VCaP (cell line): ENCODE data around the gene RHBDD1.

Source experiments
- H3K27ac ChIP-seq: fragments of 450-650 bp; 2 replicates; pipeline ENCODE4 v1.5.1; 2017
- TF ChIP-seq, protein P1 (sequence below): fragments of 450-650 bp; conservative IDR thresholded peaks from 2 replicates; pipeline ENCODE4 v1.5.1; 2017; ENCODE audit warnings: mild to moderate bottlenecking, moderate library complexity

Gene RHBDD1

GRCh38 chr2:226829721-226830631 lies 5.9 kb upstream of the RHBDD1 start:
- no peak overlapping the region for H3K27ac ChIP-seq
- TF ChIP-seq, protein P1, sequence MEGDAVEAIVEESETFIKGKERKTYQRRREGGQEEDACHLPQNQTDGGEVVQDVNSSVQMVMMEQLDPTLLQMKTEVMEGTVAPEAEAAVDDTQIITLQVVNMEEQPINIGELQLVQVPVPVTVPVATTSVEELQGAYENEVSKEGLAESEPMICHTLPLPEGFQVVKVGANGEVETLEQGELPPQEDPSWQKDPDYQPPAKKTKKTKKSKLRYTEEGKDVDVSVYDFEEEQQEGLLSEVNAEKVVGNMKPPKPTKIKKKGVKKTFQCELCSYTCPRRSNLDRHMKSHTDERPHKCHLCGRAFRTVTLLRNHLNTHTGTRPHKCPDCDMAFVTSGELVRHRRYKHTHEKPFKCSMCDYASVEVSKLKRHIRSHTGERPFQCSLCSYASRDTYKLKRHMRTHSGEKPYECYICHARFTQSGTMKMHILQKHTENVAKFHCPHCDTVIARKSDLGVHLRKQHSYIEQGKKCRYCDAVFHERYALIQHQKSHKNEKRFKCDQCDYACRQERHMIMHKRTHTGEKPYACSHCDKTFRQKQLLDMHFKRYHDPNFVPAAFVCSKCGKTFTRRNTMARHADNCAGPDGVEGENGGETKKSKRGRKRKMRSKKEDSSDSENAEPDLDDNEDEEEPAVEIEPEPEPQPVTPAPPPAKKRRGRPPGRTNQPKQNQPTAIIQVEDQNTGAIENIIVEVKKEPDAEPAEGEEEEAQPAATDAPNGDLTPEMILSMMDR, result no peak

DNA sequence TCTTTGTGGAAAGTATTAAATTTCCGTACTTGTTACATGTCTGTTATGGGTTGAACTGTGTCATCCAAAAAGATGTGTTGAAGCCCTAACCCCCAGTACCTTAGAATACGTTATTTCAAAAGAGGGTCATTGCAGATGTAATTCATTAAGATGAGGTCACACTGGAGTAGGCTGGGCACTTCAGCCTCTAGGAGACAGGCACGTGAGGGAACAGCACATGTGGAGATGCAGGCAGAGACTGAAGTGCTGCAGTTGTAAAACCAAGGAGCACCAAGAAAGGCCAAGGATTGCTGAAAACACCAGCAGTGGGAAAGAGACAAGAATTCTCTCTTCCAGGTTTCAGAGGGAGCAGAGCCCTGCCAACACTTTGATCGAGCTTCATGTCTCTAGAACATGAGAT lies 4.6 kb upstream of the RHBDD1 start:
- no peak overlapping the region for H3K27ac ChIP-seq
- TF ChIP-seq, protein P1, result no peak

DNA sequence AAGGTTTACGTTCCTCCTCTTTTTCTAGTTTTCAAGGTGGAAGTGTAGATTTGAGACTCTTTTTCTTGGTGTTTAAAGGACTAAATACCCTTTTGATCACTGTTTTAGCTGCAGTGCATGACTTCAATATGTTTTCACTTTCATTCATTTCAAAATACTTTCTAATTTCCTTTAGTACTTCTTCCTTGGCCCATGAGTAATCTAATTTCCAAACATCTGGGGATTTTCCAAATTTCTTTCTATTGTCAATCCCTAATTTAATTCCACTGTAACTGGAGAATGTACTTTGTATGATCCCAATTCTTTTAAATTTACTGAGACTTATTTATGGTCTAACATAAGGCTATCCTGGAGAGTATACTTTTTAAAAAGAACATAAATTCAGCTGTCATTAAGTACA lies 3.8 kb upstream of the RHBDD1 start:
- TF ChIP-seq, protein P1, result no peak
- H3K27ac ChIP-seq, result no peak overlapping the region

DNA sequence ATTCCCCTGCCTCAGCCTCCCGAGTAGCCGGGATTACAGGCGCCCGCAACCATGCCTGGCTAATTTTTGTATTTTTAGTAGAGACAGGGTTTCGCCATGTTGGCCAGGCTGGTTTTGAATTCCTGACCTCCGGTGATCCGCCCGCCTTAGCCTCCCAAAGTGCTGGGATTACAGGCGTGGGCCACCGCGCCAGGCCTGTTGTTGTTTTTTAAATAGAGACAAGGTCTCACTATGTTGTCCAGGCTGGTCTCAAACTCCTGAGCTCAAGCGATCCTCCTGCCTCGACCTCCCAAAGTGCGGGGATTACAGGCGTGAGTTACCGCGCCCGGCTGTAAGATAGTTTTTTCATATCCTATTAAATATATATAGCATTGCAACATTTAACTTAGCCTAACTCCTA lies 974 bp upstream of the RHBDD1 start:
- H3K27ac ChIP-seq, result peak overlapping the region; percentile 94

DNA sequence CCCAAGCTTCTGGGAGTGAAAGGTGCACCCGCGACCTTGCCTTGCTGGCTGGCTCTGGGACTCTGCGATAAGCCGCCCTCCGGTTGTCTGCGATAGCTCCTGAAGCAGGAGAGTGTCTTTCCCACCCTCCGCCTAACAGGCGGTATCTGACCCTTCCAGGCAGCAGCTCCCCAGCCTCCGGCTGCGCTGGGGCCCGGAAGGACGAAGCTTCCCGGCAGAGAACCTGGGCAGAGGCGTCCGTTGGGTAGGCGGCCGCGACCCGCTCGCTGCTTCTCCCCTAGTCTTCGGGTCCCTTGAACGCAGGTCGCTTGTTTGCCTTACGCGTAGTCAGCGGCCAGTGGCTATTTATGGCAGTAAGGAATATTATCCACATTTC lies 446 bp upstream of the RHBDD1 start:
- TF ChIP-seq, protein P1, result no peak
- H3K27ac ChIP-seq, result peak overlapping the region; percentile 94

DNA sequence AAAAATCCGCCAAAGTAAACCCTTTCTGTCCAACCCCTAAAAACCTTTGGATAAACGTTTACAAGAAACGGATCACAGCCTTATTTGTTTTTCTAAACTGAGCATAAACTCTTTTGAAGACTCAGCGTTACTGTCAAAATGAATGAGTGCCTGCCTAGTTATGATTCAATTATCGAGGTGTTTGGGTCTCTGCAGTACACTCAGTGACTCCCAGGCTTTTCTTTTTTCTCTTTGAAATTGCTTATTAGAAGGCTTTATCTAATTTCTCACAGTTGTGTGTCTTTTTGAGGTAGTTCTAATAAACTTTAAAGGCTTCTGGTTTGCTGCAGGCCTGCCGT lies 663 bp downstream of the RHBDD1 start:
- peak overlapping the region; percentile 94 for H3K27ac ChIP-seq
- TF ChIP-seq, protein P1, result no peak

GRCh38 chr2:226837334-226837733 lies 1.5 kb downstream of the RHBDD1 start:
- H3K27ac ChIP-seq, result peak overlapping the region; percentile 94
- TF ChIP-seq, protein P1, result no peak
